Smooth muscle cell (in vitro differentiated cells): ENCODE data around the gene PSKH1. TPM values are rescaled to one million over a fixed set of nuclear protein-coding genes. Genes with fewer than 3 reads are reported as not detected.

ENCODE experiments used
- DNase-seq: peaks from one replicate; lab custom pipeline; 2025; ENCODE audit not compliant: unreplicated experiment; lab: John Stamatoyannopoulos, UW
- H2AFZ ChIP-seq: fragments of 200-600 bp; sonication (generic); 2 replicates; pipeline ENCODE4 v1.6.0; 2016; ENCODE audit warnings: antibody characterized with exemption, low read depth, mild to moderate bottlenecking
- H3F3A ChIP-seq: fragments of 200-600 bp; sonication (generic); 2 replicates; pipeline ENCODE4 v1.6.0; 2017; ENCODE audit warnings: antibody characterized with exemption, low read depth
- H3K27ac ChIP-seq: fragments of 200-600 bp; sonication (generic); 2 replicates; pipeline ENCODE4 v1.5.1; 2016; ENCODE audit warnings: low read depth, mild to moderate bottlenecking
- H3K27me3 ChIP-seq: fragments of 200-600 bp; sonication (generic); 2 replicates; pipeline ENCODE4 v1.6.1; 2016; ENCODE audit warnings: low read depth, mild to moderate bottlenecking
- H3K36me3 ChIP-seq: fragments of 200-600 bp; sonication (generic); 2 replicates; pipeline ENCODE4 v1.5.1; 2016; ENCODE audit warnings: low read depth
- H3K4me1 ChIP-seq: fragments of 200-600 bp; sonication (generic); 2 replicates; pipeline ENCODE4 v1.5.1; 2016; ENCODE audit warnings: low read depth
- H3K4me2 ChIP-seq: fragments of 200-600 bp; sonication (generic); 2 replicates; pipeline ENCODE4 v1.6.0; 2016; ENCODE audit warnings: mild to moderate bottlenecking
- H3K4me3 ChIP-seq: fragments of 200-600 bp; sonication (generic); 2 replicates; pipeline ENCODE4 v1.5.1; 2016; ENCODE audit warnings: mild to moderate bottlenecking
- H3K79me2 ChIP-seq: fragments of 200-600 bp; sonication (generic); 2 replicates; pipeline ENCODE4 v1.6.0; 2016; ENCODE audit warnings: low read depth, mild to moderate bottlenecking
- H3K9ac ChIP-seq: fragments of 200-600 bp; sonication (generic); 2 replicates; pipeline ENCODE4 v1.6.0; 2016; ENCODE audit warnings: low read depth
- H3K9me3 ChIP-seq: fragments of 200-600 bp; sonication (generic); replicated peaks from 2 replicates; pipeline ENCODE4 v1.5.1; 2016; ENCODE audit warnings: low read depth
- H4K20me1 ChIP-seq: fragments of 200-600 bp; sonication (generic); 2 replicates; pipeline ENCODE4 v1.6.0; 2016; ENCODE audit warnings: low read depth
- WGBS: methylation state at CpG from one replicate; pipeline ENCODE4 v1.1.7; 2016; ENCODE audit warnings: low lambda C conversion rate; 5-methylcytosine and 5-hydroxymethylcytosine counted together
- polyA plus RNA-seq: library from polyadenylated mRNA; unstranded; fragments of >200 nt; fragmentation: Nextera tagmentation; extraction: Ambion mirVana; gene quantifications from 2 replicates; pipeline ENCODE4 v1.2.1, GENCODE V29; 2016
- total RNA-seq: library from RNA; depleted of rRNA; stranded (reverse); fragments of >200 nt; gene quantifications from 2 replicates; pipeline ENCODE4 v1.2.3, GENCODE V29; 2014
- TF ChIP-seq, protein P1 (sequence below): fragments of 200-600 bp; sonication (generic); IDR thresholded peaks from 2 replicates; pipeline ENCODE4 v1.5.1; 2017; ENCODE audit warnings: borderline replicate concordance, mild to moderate bottlenecking, antibody characterized with exemption; ENCODE audit not compliant: insufficient read depth, poor library complexity, severe bottlenecking

The PSKH1 gene
- total and polyA plus RNA-seq, 2 experiments from 2014 or later = 15.3 to 36.0 TPM

DNA sequence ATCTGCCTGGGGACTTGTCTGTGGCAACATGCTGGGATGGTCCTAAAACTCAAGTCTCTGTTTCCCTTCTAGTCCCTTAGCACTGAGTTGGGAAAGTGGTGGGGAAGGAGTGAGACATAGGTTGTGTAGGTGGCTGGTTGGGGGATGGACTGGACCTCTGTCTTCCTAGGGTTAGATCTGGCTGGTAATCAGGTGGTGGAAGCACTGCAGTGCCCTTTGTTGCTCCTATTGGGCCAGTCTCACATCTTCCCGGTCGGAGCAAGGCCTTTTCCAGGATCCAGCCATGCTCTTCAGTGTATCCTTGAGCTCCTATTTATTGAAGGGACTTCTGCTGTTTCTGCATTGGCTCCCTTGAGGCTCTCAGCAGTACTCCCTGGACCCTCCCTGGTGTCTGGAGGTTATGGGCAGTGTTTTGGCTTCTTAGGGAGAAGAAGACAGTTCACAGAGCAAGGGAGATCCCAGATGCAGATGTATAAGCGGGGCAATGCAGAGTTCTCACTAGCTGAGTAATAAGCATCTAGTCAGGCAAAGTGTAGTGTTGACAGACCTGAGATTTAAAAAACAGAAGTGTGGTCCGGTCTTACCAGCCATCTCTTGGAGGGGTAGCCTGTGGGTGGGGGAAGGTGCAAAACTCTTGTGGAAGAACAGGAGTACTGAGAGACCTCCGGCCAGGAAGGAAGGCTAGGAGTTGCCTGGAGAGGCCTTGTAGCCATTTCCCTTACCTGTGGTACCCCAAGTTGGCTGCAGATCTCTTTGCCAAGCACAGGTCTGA, 47.6 kb upstream of the PSKH1 start:
- H3K27ac ChIP-seq = peak overlapping the region; percentile 98
- H3K9ac ChIP-seq = peak overlapping the region; percentile 99
- H3K4me3 ChIP-seq = peak overlapping the region; percentile 98
- WGBS = 66% methylated on average over 5 of the region's 5 CpGs
- H3K4me1 ChIP-seq = peaks cover 43% of the 10 kb centered on the region
- H3K79me2 ChIP-seq = peaks cover 64% of the 10 kb centered on the region
- H3K36me3 ChIP-seq = no peaks in the 10 kb centered on the region
- H3K27me3 ChIP-seq = no peaks in the 10 kb centered on the region
- H3F3A ChIP-seq = peaks cover 30% of the 10 kb centered on the region
- TF ChIP-seq, protein P1, sequence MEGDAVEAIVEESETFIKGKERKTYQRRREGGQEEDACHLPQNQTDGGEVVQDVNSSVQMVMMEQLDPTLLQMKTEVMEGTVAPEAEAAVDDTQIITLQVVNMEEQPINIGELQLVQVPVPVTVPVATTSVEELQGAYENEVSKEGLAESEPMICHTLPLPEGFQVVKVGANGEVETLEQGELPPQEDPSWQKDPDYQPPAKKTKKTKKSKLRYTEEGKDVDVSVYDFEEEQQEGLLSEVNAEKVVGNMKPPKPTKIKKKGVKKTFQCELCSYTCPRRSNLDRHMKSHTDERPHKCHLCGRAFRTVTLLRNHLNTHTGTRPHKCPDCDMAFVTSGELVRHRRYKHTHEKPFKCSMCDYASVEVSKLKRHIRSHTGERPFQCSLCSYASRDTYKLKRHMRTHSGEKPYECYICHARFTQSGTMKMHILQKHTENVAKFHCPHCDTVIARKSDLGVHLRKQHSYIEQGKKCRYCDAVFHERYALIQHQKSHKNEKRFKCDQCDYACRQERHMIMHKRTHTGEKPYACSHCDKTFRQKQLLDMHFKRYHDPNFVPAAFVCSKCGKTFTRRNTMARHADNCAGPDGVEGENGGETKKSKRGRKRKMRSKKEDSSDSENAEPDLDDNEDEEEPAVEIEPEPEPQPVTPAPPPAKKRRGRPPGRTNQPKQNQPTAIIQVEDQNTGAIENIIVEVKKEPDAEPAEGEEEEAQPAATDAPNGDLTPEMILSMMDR = no peak
- H2AFZ ChIP-seq = peak overlapping the region; percentile 64
- DNase-seq = no peak
- peaks cover 43% of the 10 kb centered on the region for H4K20me1 ChIP-seq
- no peaks in the 10 kb centered on the region for H3K9me3 ChIP-seq
- H3K4me2 ChIP-seq = peak overlapping the region; percentile 94

DNA sequence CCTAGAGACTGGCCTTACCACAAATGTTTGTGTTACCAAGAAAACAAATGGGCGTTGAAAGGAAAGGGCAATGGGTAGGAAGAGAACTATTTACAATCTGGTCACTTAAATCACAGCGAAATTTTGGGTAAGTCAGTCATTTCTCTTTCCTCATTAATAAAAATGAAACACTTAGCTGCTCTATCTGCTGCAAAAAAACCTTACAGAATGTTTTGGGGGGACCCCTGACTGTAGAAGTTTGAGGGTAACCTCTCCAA, 47.1 kb upstream of the PSKH1 start:
- Histone ChIP-seq H3K27ac (peak overlapping the region; percentile 98), H3K4me1 (peaks cover 43% of the 10 kb centered on the region), H3K4me3 (peak overlapping the region; percentile 98), H3K9ac (peak overlapping the region; percentile 99), H3K9me3 (no peaks in the 10 kb centered on the region), H4K20me1 (peaks cover 48% of the 10 kb centered on the region), H3F3A (peaks cover 30% of the 10 kb centered on the region), H3K27me3 (no peaks in the 10 kb centered on the region), H3K36me3 (no peaks in the 10 kb centered on the region), H2AFZ (peak overlapping the region; percentile 64), H3K79me2 (peaks cover 69% of the 10 kb centered on the region), H3K4me2 (peak overlapping the region; percentile 94)
- TF ChIP-seq, protein P1 = no peak
- WGBS = 16% methylated on average over 2 of the region's 2 CpGs
- DNase-seq = no peak

DNA sequence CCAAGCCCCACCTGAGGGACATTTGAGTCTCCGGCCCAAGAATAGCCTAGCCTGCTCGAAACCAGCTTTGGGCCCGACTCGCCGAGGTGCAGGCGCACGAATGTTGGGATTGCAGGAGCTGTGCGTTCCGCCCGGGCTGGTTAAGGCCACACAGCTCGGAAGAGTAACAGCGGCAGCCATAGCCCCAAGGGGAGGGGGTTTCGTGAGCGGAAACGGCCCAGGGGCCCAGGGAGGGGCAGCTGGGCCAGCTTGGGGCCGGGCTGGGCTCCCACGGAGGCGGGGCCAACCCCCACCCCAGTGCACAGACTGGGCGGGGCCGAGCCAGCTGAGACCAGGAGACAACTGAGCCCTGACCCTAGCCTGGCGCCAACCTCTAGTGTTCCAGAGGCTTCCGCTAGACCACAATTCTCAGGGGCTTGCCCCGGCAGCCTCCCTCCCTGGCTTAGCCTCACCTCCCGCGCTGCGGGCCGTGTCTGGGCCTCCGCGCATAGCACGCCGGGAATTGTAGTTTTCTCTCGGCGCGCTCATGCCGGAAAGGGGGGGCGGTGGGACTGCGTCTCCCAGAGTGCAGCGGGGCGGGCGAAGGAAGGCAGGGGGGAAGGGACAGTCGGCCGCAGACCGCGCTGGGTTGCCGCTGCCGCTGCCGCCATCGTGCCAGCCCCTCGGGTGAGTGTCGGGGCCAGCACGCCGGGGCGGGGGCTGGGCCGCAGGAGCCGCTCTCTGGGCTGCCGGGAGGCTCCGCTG, 46.6 kb upstream of the PSKH1 start, which contains the start of gene NUTF2:
TSS of gene NUTF2 (plus strand) at position 614 of the 744 bp plus-strand sequence. CDS start 18,198 bp downstream, outside the sequence.
- H3K4me3 ChIP-seq = peak within 1 kb of the TSS; percentile 98
- H3F3A ChIP-seq = peaks cover 28% of the 10 kb centered on the region
- under 1% methylated on average over 41 of the region's 57 CpGs for WGBS
- H3K27me3 ChIP-seq = no peaks in the 10 kb centered on the region
- peak within 1 kb of the TSS; percentile 64 for H2AFZ ChIP-seq
- no peaks in the 10 kb centered on the region for H3K36me3 ChIP-seq
- H3K79me2 ChIP-seq = peaks cover 74% of the 10 kb centered on the region
- TF ChIP-seq, protein P1 = no peak
- peak within 1 kb of the TSS; percentile 98 for H3K27ac ChIP-seq
- H3K9me3 ChIP-seq = no peaks in the 10 kb centered on the region
- peak; percentile 92 for DNase-seq
- peak within 1 kb of the TSS; percentile 99 for H3K9ac ChIP-seq
- H3K4me1 ChIP-seq = peaks cover 41% of the 10 kb centered on the region
- H3K4me2 ChIP-seq = peak within 1 kb of the TSS; percentile 94
- peaks cover 53% of the 10 kb centered on the region for H4K20me1 ChIP-seq
